A549 (cell line): ENCODE results near the gene TUBA3C. TPM values are rescaled to one million over a fixed set of nuclear protein-coding genes. Genes with fewer than 3 reads are reported as not detected.

Experiments
- ATAC-seq, 2 experiments: fragments of 200-7000 bp in 1 of 2; fragments of >200 bp in 1 of 2; cut with Nextera tagmentation in 1 of 2; cut with Tn5 transposase in 1 of 2; 3 replicates each; pipeline versions ENCODE4 v1.8.0 to v1.9.1; 2018 to 2020; ENCODE audit warnings: mild to moderate bottlenecking in 1 of 2, moderate library complexity in 1 of 2
- CTCF ChIA-PET: fragments of 300-600 bp; sonication (Branson Sonifier 250); formaldehyde crosslinking; extraction: SDS; loops from one replicate; lab custom pipeline; 2021; ENCODE audit warnings: antibody characterized with exemption, inconsistent platforms; lab: Yijun Ruan, JAX
- POLR2A ChIA-PET: fragments of 350-600 bp; formaldehyde crosslinking; extraction: SDS; loops from one replicate; lab custom pipeline; 2021; ENCODE audit warnings: antibody characterized with exemption, inconsistent platforms; lab: Yijun Ruan, JAX
- DNase-seq, 2 experiments: peaks; one replicate each; pipeline versions ENCODE4 v3.0.0 to v3.0.0-alpha.2; 2011 to 2016; ENCODE audit warnings: low read depth in 1 of 2, low spot score in 1 of 2
- FAIRE-seq: peaks from 2 replicates; lab custom pipeline; 2011; peaks lifted over from hg19 to GRCh38; lab: Jason Lieb, UNC
- H3K27ac ChIP-seq, 2 experiments: fragments of >200 bp; sonication (Bioruptor Twin); formaldehyde crosslinking; 3 replicates each; pipeline ENCODE4 v1.5.1; 2016 to 2017
- H3K4me1 ChIP-seq: fragments of >200 bp; sonication (Bioruptor Twin); formaldehyde crosslinking; 3 replicates; pipeline ENCODE4 v1.6.1; 2016
- H3K4me2 ChIP-seq: fragments of >200 bp; sonication (Bioruptor Twin); formaldehyde crosslinking; 3 replicates; pipeline ENCODE4 v1.6.1; 2016
- H3K4me3 ChIP-seq: fragments of >200 bp; sonication (Bioruptor Twin); formaldehyde crosslinking; 3 replicates; pipeline ENCODE4 v1.5.1; 2016
- H3K9me3 ChIP-seq: fragments of >200 bp; sonication (Bioruptor Twin); formaldehyde crosslinking; 3 replicates; pipeline ENCODE4 v1.6.1; 2016
- BHLHE40 ChIP-seq: IDR thresholded peaks from 2 replicates; pipeline ENCODE4 v1.6.1; 2012; ENCODE audit warnings: low read depth, low read length, inconsistent platforms
- CBX2 ChIP-seq: fragments of 200-600 bp; sonication (generic); IDR thresholded peaks from 2 replicates; pipeline ENCODE4 v1.6.1; 2016; ENCODE audit warnings: low read depth, mild to moderate bottlenecking, borderline replicate concordance
- CBX8 ChIP-seq: fragments of 200-600 bp; sonication (generic); IDR thresholded peaks from 2 replicates; pipeline ENCODE4 v1.6.1; 2016
- CHD4 ChIP-seq: fragments of 200-600 bp; sonication (generic); IDR thresholded peaks from 2 replicates; pipeline ENCODE4 v1.6.1; 2016; ENCODE audit warnings: antibody characterized with exemption, mild to moderate bottlenecking, borderline replicate concordance
- FOSL2 ChIP-seq, 2 experiments: fragments of 450-650 bp in 1 of 2; fragments of >200 bp in 1 of 2; sonication (Bioruptor Twin) in 1 of 2; formaldehyde crosslinking; IDR thresholded peaks; 2 replicates each; pipeline versions ENCODE4 v1.5.0 to v1.6.1; 2016 to 2020; ENCODE audit warnings: mild to moderate bottlenecking in 1 of 2, moderate library complexity in 1 of 2
- HDAC2 ChIP-seq: fragments of 200-600 bp; sonication (generic); IDR thresholded peaks from 2 replicates; pipeline ENCODE4 v1.6.1; 2016
- HOXA7 ChIP-seq: fragments of 250-450 bp; sonication (Bioruptor Pico); IDR thresholded peaks from 2 replicates; pipeline ENCODE4 v1.5.0; 2020; ENCODE audit warnings: mild to moderate bottlenecking, moderate library complexity
- JUN ChIP-seq, 2 experiments: fragments of >200 bp; sonication (Bioruptor Twin); formaldehyde crosslinking; IDR thresholded peaks; 2 replicates in 1 of 2; 3 replicates in 1 of 2; pipeline ENCODE4 v1.6.1; 2016 to 2017
- JUNB ChIP-seq: fragments of >200 bp; sonication (Bioruptor Twin); formaldehyde crosslinking; IDR thresholded peaks from 2 replicates; pipeline ENCODE4 v1.6.1; 2016
- KDM5A ChIP-seq: fragments of 200-600 bp; sonication (generic); IDR thresholded peaks from 2 replicates; pipeline ENCODE4 v1.6.1; 2016; ENCODE audit warnings: antibody characterized with exemption, mild to moderate bottlenecking
- MAFK ChIP-seq: fragments of 450-650 bp; IDR thresholded peaks from 2 replicates; pipeline ENCODE4 v1.6.1; 2014; ENCODE audit not compliant: partially characterized antibody
- MAZ ChIP-seq: fragments of 150-350 bp; IDR thresholded peaks from 2 replicates; pipeline ENCODE4 v1.6.1; 2014; ENCODE audit warnings: antibody characterized with exemption, low read depth, low read length, borderline replicate concordance
- NR3C1 ChIP-seq: fragments of >200 bp; sonication (Bioruptor Twin); formaldehyde crosslinking; IDR thresholded peaks from 3 replicates; pipeline ENCODE4 v1.6.1; 2017
- RAD21 ChIP-seq, 2 experiments: fragments of >200 bp in 1 of 2; sonication (Bioruptor Twin) in 1 of 2; formaldehyde crosslinking in 1 of 2; IDR thresholded peaks in 1 of 2; conservative IDR thresholded peaks in 1 of 2; 2 replicates in 1 of 2; 3 replicates in 1 of 2; pipeline ENCODE4 v1.6.1; 2012 to 2018; ENCODE audit warnings: inconsistent platforms in 1 of 2
- RNF2 ChIP-seq: fragments of 200-600 bp; sonication (generic); IDR thresholded peaks from 2 replicates; pipeline ENCODE4 v1.6.1; 2016; ENCODE audit warnings: low read depth, mild to moderate bottlenecking, antibody characterized with exemption, moderate library complexity, borderline replicate concordance
- SMC3 ChIP-seq: fragments of >200 bp; sonication (Bioruptor Twin); formaldehyde crosslinking; IDR thresholded peaks from 3 replicates; pipeline ENCODE4 v1.6.1; 2018; ENCODE audit warnings: inconsistent platforms
- SREBF2 ChIP-seq: fragments of 450-650 bp; IDR thresholded peaks from 2 replicates; pipeline ENCODE4 v1.6.1; 2014; ENCODE audit warnings: mild to moderate bottlenecking, moderate library complexity
- TFCP2L1 ChIP-seq: fragments of 250-450 bp; sonication (Bioruptor Pico); IDR thresholded peaks from 2 replicates; pipeline ENCODE4 v1.5.0; 2021; ENCODE audit warnings: mild to moderate bottlenecking
- ZC3H11A ChIP-seq: fragments of 450-650 bp; IDR thresholded peaks from 2 replicates; pipeline ENCODE4 v1.6.1; 2014; ENCODE audit warnings: antibody characterized with exemption, mild to moderate bottlenecking
- WGBS: methylation state at CpG from one replicate; pipeline ENCODE4 v1.1.6; 2017; ENCODE audit errors: missing lambda C conversion rate; 5-methylcytosine and 5-hydroxymethylcytosine counted together
- polyA plus RNA-seq, 4 experiments: library from polyadenylated mRNA; depleted of rRNA in 3 of 4; stranded (reverse); fragments of >200 nt; fragmentation: RNase III in 1 of 4; extraction: RNeasy Plus Mini Kit Qiagen cat#74134 plus additional on column Dnase treatment in 1 of 4; gene quantifications; 2 replicates in 3 of 4; 3 replicates in 1 of 4; pipeline ENCODE4 v1.2.3, GENCODE V29; 2011 to 2017
- TF ChIP-seq, protein P1 (sequence below): fragments of >200 bp; sonication (Bioruptor Twin); formaldehyde crosslinking; IDR thresholded peaks from 3 replicates; pipeline ENCODE4 v1.5.1; 2016
- TF ChIP-seq, protein P2 (sequence below): IDR thresholded peaks from 2 replicates; pipeline ENCODE4 v1.6.1; 2012
- TF ChIP-seq, protein P3 (sequence below): fragments of >200 bp; sonication (Bioruptor Twin); formaldehyde crosslinking; IDR thresholded peaks from 2 replicates; pipeline ENCODE4 v1.6.1; 2016
- TF ChIP-seq, protein P4 (sequence below): fragments of >200 bp; sonication (Bioruptor Twin); formaldehyde crosslinking; IDR thresholded peaks from 3 replicates; pipeline ENCODE4 v1.6.1; 2016

Gene TUBA3C
- polyA plus RNA-seq, 2 of the 4 experiments (the other 2 are of a cell fraction), result not detected

DNA sequence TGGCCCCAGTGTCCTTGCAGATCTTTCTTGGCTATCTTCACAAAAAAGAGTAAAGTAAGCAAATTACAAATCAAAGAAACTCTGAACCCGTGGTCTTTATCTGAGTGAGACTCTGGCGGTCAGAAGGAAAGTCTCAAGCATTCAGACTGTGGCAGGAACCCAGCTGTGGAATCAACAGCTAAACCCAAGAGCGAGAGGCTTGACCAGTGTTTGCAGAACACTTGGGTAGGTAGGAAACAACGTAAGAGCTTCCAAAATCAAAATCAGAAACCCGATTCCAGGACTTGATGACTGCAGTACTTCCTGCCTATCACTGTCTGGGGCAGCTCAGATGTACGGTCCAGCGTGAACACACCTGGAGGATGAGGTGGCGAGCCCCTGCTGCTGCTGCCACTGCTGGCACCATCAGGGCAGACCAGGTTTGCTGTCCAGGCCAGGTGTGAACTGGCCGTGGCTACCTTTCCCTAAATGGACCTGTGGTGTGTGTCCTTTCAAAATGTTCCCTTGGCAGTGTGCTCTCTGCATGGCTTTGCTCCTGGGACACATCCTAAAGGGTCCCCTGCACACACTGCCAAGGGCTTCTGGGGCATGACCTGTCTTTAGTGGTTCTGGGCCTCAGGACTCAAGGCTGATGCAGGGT is 9.5 kb downstream of the TUBA3C start:
- TF ChIP-seq, protein P1, sequence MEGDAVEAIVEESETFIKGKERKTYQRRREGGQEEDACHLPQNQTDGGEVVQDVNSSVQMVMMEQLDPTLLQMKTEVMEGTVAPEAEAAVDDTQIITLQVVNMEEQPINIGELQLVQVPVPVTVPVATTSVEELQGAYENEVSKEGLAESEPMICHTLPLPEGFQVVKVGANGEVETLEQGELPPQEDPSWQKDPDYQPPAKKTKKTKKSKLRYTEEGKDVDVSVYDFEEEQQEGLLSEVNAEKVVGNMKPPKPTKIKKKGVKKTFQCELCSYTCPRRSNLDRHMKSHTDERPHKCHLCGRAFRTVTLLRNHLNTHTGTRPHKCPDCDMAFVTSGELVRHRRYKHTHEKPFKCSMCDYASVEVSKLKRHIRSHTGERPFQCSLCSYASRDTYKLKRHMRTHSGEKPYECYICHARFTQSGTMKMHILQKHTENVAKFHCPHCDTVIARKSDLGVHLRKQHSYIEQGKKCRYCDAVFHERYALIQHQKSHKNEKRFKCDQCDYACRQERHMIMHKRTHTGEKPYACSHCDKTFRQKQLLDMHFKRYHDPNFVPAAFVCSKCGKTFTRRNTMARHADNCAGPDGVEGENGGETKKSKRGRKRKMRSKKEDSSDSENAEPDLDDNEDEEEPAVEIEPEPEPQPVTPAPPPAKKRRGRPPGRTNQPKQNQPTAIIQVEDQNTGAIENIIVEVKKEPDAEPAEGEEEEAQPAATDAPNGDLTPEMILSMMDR, result no peak
- TF ChIP-seq RAD21 (conservative IDR thresholded peaks at IDR 0.05 in 1 of 2, IDR thresholded peaks at IDR 0.05 in 1 of 2), result no peak
- no peak for TF ChIP-seq FOSL2 (IDR thresholded peaks at IDR 0.05)
- no peak for TF ChIP-seq FOSL2 (CRISPR knock-in tag; IDR thresholded peaks at IDR 0.05)
- TF ChIP-seq CBX2, result no peak
- no peak for TF ChIP-seq KDM5A
- no peak for TF ChIP-seq CHD4
- TF ChIP-seq JUNB, result no peak
- no peak for TF ChIP-seq HOXA7
- no peak for TF ChIP-seq NR3C1
- TF ChIP-seq, protein P2, sequence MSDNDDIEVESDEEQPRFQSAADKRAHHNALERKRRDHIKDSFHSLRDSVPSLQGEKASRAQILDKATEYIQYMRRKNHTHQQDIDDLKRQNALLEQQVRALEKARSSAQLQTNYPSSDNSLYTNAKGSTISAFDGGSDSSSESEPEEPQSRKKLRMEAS, result no peak
- H3K4me3 ChIP-seq, result no peak overlapping the region
- ATAC-seq, result no peak
- no peaks in the 10 kb centered on the region for H3K4me1 ChIP-seq
- no peak for FAIRE-seq
- DNase-seq, result no peak
- ChIA-PET POLR2A (no interaction called here), CTCF (no interaction called here)
- no peaks in the 10 kb centered on the region for H3K9me3 ChIP-seq
- 11% methylated on average over 9 of the region's 9 CpGs for WGBS
- no peak overlapping the region for H3K4me2 ChIP-seq
- H3K27ac ChIP-seq, result no peak overlapping the region

DNA sequence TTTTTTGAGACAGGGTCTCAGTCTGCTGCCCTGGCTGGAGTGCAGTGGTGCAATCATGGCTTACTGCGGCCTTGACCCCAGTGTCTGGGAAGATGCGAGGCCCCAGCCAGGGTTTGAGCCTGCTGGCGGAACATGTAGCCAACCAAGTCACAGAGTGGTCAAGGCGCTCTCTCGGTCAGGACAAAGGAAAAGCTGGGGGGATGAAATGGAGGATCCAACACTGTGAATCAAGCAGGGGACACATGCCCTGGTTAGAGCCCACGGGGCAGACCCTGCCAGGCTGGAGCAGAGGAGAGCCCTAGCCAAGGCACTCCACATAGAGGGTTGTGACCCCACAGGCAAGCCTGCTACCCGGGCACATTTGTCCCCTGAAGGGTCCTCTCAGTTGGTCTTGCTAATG is 10.1 kb downstream of the TUBA3C start:
- FAIRE-seq, result no peak
- no peak overlapping the region for H3K4me3 ChIP-seq
- 15% methylated on average over 5 of the region's 7 CpGs for WGBS
- ChIA-PET POLR2A (no interaction called here), CTCF (no interaction called here)
- no peak for DNase-seq
- TF ChIP-seq MAZ (no peak), JUN (IDR thresholded peaks at IDR 0.05) (no peak), SREBF2 (no peak)
- TF ChIP-seq, protein P3, sequence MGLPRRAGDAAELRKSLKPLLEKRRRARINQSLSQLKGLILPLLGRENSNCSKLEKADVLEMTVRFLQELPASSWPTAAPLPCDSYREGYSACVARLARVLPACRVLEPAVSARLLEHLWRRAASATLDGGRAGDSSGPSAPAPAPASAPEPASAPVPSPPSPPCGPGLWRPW, result no peak
- TF ChIP-seq, protein P4, sequence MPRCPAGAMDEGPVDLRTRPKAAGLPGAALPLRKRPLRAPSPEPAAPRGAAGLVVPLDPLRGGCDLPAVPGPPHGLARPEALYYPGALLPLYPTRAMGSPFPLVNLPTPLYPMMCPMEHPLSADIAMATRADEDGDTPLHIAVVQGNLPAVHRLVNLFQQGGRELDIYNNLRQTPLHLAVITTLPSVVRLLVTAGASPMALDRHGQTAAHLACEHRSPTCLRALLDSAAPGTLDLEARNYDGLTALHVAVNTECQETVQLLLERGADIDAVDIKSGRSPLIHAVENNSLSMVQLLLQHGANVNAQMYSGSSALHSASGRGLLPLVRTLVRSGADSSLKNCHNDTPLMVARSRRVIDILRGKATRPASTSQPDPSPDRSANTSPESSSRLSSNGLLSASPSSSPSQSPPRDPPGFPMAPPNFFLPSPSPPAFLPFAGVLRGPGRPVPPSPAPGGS, result no peak
- no peak overlapping the region for H3K4me2 ChIP-seq
- no peak for ATAC-seq
- no peaks in the 10 kb centered on the region for H3K9me3 ChIP-seq
- no peak overlapping the region for H3K27ac ChIP-seq
- H3K4me1 ChIP-seq, result no peaks in the 10 kb centered on the region

DNA sequence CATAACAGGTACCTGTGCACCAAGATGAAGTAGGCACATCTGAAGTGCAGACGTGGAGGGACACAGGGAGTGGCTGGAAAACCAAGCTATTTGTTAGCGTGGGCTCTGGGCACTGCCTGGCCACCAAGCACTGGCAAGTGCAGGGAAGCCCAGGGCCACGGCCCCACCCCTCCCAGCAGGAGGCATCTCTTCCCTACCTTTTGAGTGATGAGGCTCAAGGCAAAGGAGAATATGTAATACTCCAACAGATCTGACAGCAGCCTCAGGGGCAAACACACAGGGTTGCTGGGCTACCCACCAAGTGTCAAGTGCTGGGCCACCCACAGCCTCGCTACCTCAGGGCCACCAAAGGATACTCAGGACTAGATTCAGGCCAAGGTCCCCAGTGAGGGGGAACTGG is 11.6 kb downstream of the TUBA3C start:
- no peaks in the 10 kb centered on the region for H3K4me1 ChIP-seq
- H3K27ac ChIP-seq, result no peak overlapping the region
- DNase-seq, result no peak
- ChIA-PET CTCF (no interaction called here), POLR2A (no interaction called here)
- H3K9me3 ChIP-seq, result no peaks in the 10 kb centered on the region
- H3K4me2 ChIP-seq, result no peak overlapping the region
- no peak overlapping the region for H3K4me3 ChIP-seq
- 20% methylated on average over 3 of the region's 4 CpGs for WGBS
- TF ChIP-seq SMC3 (no peak), CBX8 (no peak), MAFK (no peak), RNF2 (no peak), BHLHE40 (no peak), JUN (IDR thresholded peaks at IDR 0.05) (no peak), HDAC2 (no peak), TFCP2L1 (CRISPR knock-in tag) (no peak), ZC3H11A (no peak)
- TF ChIP-seq, protein P4, result no peak
- no peak for ATAC-seq
- FAIRE-seq, result no peak
